T47D (cell line): ENCODE measurements around the gene LRTM2.
A peak's percentile ranks its signal among the peaks of the same experiment; 100 is the strongest.

Experiments used
- DNase-seq, 2 experiments: peaks; one replicate each; pipeline versions ENCODE4 v3.0.0 to v3.0.0-alpha.2; 2011 to 2012; ENCODE audit warnings: low read depth in 1 of 2, low spot score in 1 of 2
- JUND ChIP-seq: IDR thresholded peaks from 2 replicates; pipeline ENCODE4 v1.6.1; 2012; ENCODE audit warnings: low read depth
- in situ Hi-C: cut with HindIII; loops from 2 replicates; pipeline ENCODE4 v1.10.0; 2016; ENCODE audit warnings: low sequenced_read_pairs, low pct_unique_long_range_greater_than_20kb

LRTM2 gene

DNA sequence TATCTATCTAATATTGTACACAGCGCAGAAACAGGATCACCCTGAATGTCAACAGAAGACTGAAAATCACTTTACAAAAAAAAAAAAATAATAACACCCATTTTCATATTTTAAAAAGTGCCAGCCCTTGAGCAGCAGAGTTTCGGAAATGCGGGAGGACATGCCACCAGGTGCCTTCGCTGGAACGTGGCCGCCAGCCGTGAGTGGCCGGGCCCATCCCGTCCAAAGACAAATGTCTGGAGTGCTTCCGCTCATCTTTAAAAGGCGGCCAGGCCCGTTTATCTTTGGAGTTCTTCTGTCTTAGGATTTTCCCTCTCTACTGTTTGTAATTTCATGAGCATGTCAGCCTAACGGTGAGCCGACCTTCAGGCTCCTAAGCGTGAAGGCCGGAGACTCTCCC is 43.5 kb downstream of the LRTM2 start:
- DNase-seq = no peak
- in situ Hi-C loops = no loop called here
- no peak for TF ChIP-seq JUND

DNA sequence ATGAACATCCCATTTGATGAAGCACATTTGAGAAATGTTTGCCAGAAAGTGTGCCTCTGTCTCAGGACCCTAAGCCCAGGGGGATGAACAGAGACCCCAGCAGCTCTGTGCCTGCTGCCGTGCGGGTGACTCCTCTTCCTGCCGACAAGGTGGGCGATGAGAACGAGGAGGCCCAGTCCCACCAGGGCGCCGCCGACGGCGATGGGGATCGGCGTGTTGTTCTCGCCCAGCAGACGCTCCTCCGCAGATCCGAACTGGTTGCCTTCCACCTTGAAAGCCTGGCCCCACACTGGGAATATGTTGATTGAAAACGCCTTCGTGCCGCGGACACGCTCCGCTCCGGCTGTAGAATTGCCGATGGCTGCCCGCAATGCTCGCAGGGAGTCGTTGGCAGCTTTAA is 44.1 kb downstream of the LRTM2 start:
- no peak for TF ChIP-seq JUND

DNA sequence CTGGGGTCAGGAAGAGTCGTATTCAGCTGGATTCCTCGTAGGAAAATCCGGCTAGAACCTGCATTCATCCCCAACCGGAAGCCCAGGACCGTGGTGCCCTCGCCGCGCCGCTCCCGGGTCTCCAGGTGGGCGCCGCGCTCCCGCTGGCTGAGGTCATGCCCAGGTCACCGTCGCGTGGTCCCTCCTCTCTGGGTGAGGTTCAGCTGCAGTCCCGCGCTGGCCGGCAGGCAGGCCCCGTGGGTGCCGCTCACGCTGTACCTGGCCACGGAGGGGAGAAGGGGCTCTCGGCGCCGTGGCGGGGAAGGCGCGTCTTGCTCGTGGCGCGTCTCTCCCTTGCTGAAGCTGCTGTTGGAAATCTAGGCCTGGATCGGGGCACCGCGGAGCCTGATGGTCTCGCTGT is 44.5 kb downstream of the LRTM2 start:
- no peak for TF ChIP-seq JUND
- DNase-seq = no peak
- in situ Hi-C loops = no loop called here

More for the DNA sequence above, 44.1 kb downstream of the LRTM2 start:
- in situ Hi-C loops = no loop called here
- DNase-seq = no peak

DNA sequence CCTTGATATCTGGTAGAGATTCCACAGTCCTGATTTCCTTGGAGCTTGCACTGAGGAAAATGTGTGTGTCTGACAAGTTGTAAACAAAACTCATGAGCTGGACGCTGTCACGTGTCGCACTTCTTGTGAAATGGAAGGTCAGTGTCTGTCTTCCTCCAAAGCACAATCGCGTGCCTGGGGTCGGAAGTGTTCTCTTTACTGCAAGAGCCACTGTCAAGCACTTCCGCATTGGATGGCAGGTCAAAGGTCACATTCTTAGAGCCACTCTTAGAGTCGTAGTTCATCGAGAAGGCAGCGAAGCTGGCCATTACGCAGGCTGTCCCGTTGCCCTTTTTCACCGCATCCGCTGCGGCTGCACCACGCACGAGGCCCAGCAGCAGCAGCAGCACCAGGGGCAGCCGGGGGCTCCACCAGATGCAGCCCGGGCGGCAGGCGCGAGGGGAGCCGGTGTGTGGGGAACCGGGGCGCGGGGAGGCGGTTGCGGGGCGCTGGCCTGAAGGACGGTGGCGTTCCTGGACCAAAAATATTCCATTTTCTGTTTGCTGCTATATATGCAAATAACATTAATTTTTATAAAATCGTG is 45.0 kb downstream of the LRTM2 start:
- in situ Hi-C loops = no loop called here
- no peak for TF ChIP-seq JUND
- no peak for DNase-seq

DNA sequence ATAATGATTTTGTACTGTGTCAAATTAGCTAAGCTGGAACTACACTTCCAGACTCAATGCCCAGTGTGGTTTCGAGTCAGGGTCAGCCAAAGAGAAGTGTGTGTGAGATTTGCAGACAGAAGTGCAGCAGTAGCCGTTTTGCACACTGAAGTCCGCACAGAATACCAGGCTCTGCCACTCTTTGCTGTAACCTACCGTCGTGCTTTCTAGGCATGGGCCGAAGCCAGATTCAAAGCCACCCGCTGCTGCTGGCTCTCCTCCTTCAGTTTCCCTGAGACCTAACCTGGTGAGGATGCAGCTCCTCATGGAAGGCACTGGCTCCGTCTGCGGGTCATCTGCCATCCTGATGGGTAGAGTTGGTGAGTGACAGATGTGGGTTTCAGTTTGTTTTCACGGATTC is 48.8 kb downstream of the LRTM2 start:
- TF ChIP-seq JUND = no peak
- in situ Hi-C loops = no loop called here
- no peak for DNase-seq

DNA sequence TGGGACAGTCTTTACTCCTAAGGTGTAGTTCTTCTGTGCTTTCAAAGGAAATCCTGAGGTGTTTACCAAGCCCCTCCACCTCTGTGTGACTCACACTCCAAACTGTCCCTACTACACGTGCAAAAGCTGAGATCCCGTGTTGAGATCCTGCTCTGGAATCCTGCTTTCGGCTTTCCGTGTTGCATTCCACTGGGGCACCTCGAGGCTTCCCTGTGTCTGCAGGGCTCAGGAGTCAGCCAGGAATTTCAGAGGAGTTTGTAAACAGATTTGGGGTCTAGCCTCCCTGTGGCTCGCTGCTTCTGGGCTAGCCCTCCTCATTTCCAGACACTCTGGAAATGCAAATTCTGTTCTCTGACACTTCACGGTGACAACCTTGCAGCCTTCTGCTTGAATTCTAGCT is 49.7 kb downstream of the LRTM2 start:
- no peak for TF ChIP-seq JUND
- peak; percentile 45 to 53 for DNase-seq
- in situ Hi-C loops = no loop called here

DNA sequence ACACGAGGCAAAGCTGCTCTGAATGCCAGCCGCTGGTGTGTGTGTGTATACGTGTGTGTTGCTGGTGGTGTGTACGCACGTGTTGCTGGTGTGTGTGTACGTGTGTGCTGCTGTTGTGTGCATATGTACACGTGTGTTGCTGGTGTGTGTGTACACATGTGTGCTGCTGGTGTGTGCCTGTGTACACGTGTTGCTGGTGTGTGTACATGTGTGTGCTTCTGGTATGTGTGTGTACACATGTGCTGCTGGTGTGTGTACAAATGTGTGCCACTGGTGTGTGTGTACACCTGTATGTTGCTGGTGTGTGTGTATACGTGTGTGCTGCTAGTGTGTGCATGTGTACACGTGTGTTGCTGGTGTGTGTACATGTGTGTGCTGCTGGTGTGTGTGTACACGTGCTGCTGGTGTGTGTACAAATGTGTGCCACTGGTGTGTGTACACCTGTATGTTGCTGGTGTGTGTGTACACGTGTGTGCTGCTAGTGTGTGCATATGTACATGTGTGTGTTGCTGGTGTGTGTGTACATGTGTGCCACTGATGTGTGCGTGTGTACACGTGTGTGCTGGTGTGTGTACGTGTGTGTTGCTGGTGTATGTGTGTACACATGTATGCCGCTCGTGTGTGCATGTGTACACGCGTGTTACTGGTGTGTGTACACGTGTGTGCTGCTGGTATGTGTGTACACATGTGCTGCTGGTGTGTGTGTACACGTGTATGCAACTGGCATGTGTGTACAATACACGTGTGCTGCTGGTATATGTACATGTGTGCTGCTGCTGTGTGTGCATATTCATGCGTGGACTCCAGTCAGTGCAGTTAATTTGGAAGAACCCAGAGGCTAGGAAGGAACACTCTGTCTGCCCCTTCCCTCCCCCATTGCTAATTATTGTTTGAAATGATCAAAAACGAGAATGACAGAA is 50.9 kb downstream of the LRTM2 start:
- DNase-seq = no peak
- in situ Hi-C loops = no loop called here
- no peak for TF ChIP-seq JUND

DNA sequence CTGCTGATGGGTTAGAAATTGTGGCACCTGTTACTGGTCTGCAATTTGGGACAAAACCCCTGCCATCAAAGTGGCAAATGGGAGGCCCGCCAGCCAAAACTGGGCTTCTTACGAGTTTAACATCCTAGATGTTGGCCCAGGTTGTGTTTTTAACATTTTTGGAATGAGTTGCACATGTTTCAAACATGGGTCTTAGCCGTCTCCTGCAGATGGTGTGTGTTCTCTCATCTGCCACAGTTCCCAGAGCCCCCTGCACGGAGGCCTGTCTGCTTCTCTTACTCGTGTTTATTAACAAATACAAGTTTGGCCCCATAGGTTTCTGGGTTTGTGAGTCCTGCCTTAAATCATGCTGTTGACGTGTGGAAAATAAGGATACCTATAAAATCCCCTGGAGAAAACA is 51.6 kb downstream of the LRTM2 start:
- no peak for DNase-seq
- no peak for TF ChIP-seq JUND
- in situ Hi-C loops = no loop called here

DNA sequence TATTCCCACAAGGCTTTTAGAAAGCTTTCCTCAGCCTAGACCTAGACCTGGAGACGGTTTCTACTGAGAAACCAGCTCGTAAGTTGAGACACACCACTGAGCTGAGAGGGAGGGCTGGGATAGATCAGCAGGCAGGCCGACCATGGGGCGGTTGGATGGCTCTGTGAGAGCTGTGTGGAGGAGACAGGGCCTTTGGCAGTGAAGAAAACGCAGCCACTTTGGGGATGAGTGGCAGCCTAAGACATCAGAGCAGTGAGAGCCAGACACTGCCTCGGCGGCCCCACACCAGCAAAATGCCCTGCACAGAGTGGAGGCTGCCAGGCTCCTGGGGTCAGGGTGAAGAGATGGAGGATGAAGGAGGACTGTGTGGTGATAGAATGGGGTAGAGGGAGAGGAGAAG is 52.1 kb downstream of the LRTM2 start:
- in situ Hi-C loops = no loop called here
- no peak for DNase-seq
- TF ChIP-seq JUND = no peak

DNA sequence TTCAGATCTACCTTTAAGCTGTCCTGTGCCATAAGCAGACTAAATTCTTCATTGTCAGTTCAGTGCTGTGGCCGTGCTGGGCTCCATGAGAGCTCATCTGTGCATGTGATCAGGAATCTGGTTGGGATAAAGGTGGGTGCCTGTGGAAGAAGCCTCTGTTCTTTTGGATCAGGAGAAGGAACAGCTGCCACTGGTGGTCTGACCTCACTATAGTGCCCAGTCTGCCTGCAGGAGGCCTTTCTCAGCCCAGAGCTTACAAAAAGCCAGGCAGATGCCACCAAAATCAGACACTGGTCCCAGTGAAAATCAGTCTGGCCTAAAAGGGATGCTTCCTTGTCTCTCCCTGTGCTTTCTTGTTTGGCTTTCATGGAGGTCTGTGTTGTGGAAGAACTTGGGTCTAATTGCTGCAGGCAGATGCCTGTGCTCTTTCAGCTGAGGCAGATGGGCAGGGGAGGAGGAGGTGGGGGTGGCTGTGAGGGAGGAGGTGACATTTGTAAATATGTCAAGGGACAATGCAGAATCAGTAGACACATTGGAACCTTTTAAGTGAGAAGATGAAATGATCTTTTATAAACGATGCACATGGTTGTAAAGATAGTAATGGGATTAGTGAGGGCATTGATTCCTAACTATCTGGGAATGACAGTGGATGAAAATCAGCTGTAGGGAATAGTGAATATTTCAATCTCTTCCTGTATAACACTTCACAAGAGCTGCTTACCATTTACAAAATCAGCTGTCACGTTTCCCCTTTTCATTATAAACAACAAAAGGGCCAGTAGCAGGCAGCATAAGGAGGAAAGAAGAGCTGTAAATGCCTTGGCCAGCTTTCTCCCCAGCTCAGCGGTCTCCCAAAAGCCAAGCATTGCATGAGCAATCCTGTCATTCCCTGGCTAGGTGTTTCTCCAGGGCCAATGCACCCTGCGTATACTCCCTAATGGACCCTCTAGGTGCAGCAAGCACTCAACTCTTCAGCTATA is 53.5 kb downstream of the LRTM2 start:
- TF ChIP-seq JUND = no peak
- DNase-seq = no peak
- in situ Hi-C loops = no loop called here

DNA sequence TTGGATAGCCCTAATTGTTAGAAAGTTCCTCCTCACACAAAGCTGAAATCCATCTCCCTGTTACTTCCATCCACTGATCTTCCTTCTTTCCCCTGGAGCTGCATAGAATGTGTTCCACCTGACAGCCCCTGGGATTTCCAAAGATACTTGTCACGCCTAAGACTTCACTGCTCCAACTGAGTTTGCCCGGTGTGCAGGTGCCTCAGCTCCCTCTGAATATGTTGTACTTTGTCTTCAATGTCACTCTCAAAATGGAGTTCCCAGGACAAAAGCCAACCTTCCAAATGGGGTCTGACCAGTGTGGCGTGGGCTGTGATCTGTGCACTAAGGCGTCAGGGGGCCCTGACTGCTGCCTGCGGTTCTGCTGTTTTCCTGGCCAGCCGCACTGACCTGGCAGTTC is 55.2 kb downstream of the LRTM2 start:
- DNase-seq = no peak
- in situ Hi-C loops = no loop called here
- TF ChIP-seq JUND = no peak

DNA sequence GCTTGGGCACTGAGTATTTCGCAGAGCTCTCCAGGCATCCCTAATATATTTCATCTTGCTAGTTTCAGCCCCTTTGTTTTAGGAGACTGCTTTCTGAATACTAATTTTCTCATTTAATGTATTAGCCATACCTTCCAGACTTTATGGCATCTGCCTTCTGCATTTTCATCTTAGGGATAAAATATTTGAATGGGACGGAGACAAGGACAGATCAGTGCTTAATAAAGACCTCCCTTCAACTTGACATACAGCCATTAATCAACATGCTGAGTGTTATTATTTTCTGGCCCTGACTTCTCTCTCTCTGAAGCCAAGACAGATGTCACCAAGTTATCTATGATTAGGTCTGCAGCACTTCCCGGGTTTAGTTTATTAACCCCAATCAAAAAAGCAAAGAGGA is 55.7 kb downstream of the LRTM2 start:
- in situ Hi-C loops = no loop called here
- no peak for TF ChIP-seq JUND
- no peak for DNase-seq
